HG02642 (cell line): ENCODE data around the gene ZNF519.
A peak's percentile ranks its signal among the peaks of the same experiment; 100 is the strongest.
"Not testable (repeated sequence)": the region's sequence is repeated elsewhere in the genome, so short reads cannot be mapped to it uniquely, and the experiment has no call there.

Experiments used
- ATAC-seq: cut with Tn5 transposase; IDR thresholded peaks from one replicate; pipeline ENCODE4 v1.9.1; 2021; ENCODE audit warnings: mild to moderate bottlenecking; ENCODE audit not compliant: unreplicated experiment, poor library complexity

ZNF519 gene

DNA sequence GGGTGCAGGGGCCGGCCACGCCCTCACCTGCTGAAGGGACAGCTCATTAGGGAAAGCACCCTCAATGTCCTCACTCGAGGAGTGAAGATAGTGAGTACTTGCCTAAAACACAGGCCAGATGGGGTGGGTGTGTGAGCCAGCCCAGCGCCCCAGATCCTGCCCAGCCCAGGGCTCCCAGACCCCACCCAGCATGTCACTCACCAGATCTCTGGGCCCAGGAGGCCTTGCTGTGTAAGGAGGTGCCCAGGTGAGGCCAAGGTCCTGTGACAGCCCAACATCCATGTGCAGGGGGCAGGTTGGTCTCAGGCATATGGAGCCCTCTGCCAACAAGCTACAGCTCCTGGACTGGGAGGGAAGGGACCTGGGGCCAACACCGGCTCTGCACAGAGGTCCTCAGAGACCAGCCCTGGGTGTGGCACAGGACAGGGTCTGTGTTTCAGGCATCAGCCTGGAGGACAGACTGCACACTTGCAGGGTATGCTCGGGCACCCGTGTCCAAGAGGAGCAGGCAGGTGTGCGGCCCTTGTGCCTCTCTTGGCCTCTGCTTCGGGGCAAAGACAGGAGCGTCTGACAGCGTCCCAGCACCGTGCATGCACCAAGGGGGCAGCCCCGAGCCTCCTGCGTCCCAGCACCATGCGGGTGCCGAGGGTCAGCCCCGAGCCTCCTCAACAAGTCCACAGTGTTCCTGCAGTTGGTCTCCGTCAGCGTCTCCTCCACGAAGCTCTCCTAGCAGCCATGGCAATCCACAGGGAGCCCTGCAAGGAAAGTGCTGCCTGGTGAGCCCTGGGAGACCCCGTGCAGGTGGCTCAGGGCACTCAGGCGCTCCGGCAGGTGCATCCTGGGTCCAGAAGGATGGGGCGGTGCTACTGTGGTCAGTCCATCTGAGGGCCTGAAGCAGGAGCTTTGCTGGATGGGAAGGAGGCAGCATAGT lies 16.0 kb upstream of the ZNF519 start:
- not testable (repeated sequence) for ATAC-seq

GRCh38 chr18:14146771-14147170 lies 14.5 kb upstream of the ZNF519 start:
- ATAC-seq: not testable (repeated sequence)

GRCh38 chr18:14145581-14146338 lies 13.5 kb upstream of the ZNF519 start:
- ATAC-seq: not testable (repeated sequence)

- not testable (repeated sequence) for ATAC-seq
Measured at GRCh38 chr18:14145021-14145420, 12.8 kb upstream of the ZNF519 start.

GRCh38 chr18:14144628-14144895 lies 12.3 kb upstream of the ZNF519 start:
- ATAC-seq: no peak

- not testable (repeated sequence) for ATAC-seq
Measured at GRCh38 chr18:14143871-14144627, 11.8 kb upstream of the ZNF519 start.

DNA sequence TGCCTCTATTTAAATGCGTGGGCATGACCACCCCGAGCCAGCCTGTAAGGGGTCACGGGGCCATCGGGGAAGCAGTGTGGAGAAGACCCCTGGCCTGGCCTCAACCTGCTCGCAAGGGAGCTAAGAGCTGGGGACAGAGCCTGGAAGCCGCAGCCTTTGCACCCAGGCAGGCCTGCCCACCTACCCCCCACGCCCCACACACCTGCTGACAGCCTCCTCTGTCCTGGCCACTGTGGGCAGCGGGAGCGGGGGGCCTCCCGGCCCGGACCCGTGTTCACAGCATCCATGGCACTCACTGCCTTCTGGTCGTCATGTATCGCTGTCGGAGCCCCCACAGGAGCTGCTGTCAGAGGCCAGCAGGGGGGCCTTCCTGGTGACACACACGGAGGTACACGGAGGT lies 11.2 kb upstream of the ZNF519 start:
- not testable (repeated sequence) for ATAC-seq

GRCh38 chr18:14142177-14142576 lies 9.9 kb upstream of the ZNF519 start:
- not testable (repeated sequence) for ATAC-seq

GRCh38 chr18:14139583-14139982 lies 7.3 kb upstream of the ZNF519 start:
- not testable (repeated sequence) for ATAC-seq

GRCh38 chr18:14137971-14138370 lies 5.7 kb upstream of the ZNF519 start:
- not testable (repeated sequence) for ATAC-seq

GRCh38 chr18:14131696-14132270 lies 452 bp downstream of the ZNF519 start:
- peak; percentile 17 for ATAC-seq

DNA sequence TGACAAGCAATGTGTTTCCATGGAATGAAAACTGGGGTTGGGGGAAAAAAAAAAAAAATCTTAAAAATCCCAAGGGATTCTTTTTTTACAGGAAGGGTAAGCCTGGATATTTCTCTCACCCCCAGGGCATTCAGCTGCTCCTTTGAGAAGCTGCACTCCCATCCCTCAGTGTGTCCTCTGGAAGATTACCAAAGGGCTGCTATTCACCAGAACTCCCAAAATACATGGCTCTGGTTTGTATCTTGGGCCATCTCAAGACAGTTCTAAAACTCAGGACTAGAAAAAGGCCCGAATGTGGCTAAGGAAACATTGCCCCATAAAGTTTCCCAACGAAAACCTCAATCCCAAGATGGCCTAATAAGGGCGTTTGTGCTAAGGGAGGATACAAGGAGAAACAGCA lies 1.4 kb downstream of the ZNF519 start:
- not testable (repeated sequence) for ATAC-seq

GRCh38 chr18:14124689-14125088 lies 7.5 kb downstream of the ZNF519 start:
- ATAC-seq: no peak

DNA sequence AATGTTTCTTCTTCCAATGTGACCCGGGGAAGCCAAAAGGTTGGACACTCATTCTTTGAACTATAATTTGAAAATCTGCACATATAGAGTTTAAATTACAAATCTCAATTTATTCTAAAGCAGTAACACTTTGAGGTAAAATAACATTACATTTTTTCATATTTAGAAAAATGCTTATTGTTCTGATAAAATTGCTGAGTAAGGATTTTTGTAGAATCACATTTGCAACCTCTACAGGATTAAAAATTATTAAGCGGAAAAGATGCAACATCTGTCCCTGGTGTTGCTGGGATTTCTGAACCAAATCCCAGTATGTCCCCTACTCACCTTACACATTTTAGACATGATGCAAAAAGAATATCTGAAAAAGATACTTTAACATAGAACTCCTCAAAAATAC lies 10.1 kb downstream of the ZNF519 start:
- ATAC-seq: no peak

- ATAC-seq: no peak
Measured at GRCh38 chr18:14120926-14121325, 11.3 kb downstream of the ZNF519 start.

DNA sequence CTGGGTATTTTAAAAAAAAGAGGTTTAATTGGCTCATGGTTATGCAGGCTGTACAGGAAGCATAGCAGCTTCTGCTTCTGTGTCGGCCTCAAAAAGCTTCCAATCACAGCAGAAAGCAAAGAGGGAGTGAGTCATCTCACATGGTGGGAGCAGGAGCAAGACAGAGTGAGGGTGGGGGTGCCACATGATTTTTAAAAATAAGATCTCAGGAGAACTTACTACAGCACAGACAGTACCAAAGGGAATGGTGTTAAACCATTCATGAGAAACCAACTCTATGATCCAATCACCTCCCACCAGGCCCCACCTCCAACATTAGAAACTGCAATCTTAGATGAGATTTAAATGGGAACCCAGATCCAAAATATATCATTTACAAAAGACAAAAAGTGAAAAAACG lies 14.6 kb downstream of the ZNF519 start:
- no peak for ATAC-seq

DNA sequence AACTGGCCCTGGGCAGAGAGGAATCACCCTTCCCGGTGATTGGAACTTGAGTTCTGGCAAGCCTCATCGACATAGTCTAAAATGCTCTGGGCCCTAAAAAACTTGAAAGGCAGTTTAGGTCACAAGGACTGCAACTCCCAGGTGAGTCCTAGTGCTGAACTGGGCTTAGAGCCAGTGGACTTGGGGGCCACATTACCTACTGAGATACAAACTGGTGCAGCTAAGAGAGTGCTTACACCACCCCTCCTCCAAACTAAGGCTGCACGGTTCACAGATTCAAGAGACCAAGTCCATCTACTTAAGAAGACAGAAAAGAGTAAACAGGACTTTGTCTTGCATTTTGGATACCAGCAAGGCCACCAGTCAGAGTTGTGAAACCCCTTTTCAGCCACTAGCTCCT lies 25.3 kb downstream of the ZNF519 start:
- no peak for ATAC-seq

- ATAC-seq: no peak
Measured at GRCh38 chr18:14104906-14105748, 27.1 kb downstream of the ZNF519 start.

- ATAC-seq: no peak
Measured at GRCh38 chr18:14104201-14104600, 28.0 kb downstream of the ZNF519 start.
